ENCODE data around the gene CDC7.
A peak's percentile ranks its signal among the peaks of the same experiment; 100 is the strongest.
"Not testable (repeated sequence)": the region's sequence is repeated elsewhere in the genome, so short reads cannot be mapped to it uniquely, and the experiment has no call there.

Gene CDC7

GRCh38 chr1:91513160-91513559, 12.5 kb downstream of the CDC7 start:
- no peak for DNase-seq

DNA sequence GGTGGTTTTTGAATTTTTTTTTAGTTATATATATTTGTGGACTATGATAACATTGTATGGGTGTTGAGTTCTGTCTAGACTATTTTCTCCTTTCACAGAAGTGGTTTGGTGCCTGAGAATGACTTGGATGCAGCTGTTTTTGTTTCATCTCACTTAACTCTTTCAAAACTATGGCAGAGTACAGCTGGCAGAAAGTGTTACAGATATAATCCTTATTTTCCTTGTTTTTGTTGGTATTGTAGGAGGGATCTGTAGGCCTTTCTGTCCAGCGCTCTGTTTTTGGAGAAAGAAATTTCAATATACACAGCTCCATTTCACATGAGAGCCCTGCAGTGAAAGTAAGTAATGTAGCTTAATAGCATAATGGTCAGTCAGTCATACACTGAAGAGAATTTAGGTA, 13.1 kb downstream of the CDC7 start:
- no peak for DNase-seq

GRCh38 chr1:91515994-91516393, 15.3 kb downstream of the CDC7 start:
- DNase-seq: no peak

DNA sequence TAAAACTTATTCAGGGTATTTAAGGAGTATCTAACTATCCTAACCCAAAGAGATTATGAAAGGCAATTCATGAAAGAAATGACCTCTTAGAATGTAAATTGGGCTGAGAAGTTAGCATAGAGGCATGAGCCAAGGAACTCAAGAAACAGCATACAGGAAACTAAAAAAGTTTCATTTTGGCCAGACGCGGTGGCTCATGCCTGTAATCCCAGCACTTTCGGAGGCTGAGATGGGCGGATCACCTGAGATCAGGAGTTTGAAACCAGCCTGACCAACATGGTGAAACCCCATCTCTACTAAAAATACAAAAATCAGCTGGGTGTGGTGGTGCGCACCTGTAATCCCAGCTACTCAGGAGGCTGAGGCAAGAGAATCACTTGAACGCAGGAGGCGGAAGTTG, 16.0 kb downstream of the CDC7 start:
- DNase-seq: not testable (repeated sequence)

DNA sequence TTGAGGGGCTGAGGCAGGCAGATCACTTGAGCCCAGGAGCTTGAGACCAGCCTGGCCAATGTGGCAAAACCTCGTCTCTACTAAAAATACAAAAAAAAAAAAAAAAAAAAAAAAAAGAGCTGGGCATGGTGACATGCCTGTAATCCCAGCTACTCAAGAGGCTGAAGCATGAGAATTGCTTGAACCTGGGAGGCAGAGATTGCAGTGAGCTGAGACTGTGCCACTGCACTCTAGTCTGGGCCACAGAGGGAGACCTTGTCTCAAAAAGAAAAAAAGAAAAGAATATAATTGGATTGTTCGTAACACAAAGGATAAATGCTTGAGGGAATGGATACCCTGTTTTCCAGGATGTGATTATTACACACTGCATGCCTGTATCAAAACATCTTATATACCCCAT, 18.5 kb downstream of the CDC7 start:
- DNase-seq: not testable (repeated sequence)

DNA sequence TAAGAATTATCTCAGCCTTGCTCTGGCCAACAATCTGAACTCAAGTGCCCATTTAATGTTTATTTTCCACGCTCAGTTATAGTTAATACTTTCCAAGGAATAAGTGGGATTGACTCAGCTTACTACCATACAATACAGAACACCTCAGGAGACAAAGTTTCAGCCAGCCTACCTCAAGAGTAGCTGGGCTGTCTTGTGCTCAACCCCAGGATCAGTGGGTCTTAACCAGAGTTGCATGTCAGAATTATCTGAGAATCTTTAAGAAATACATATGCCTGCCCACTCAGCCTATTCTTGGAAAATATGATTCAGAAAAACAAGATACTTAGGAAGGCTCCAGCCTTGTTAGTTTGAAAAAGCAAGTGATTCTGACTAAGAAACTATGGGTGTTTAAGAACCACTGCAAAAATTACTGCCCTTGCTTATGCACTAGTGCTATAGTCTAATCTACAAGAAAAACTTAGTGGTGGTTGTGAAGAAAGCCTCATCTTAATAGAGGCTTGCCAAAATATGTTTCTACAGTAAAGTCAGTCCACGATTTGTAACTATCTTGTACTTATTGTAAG, 20.4 kb downstream of the CDC7 start:
- DNase-seq: no peak

GRCh38 chr1:91523482-91523881, 22.8 kb downstream of the CDC7 start:
- no peak for DNase-seq

- DNase-seq: no peak
Observed at GRCh38 chr1:91526496-91526895, 25.8 kb downstream of the CDC7 start.

GRCh38 chr1:91527266-91527765, 26.7 kb downstream of the CDC7 start:
- DNase-seq: no peak

GRCh38 chr1:91527781-91528180, 27.1 kb downstream of the CDC7 start:
- no peak for DNase-seq

DNA sequence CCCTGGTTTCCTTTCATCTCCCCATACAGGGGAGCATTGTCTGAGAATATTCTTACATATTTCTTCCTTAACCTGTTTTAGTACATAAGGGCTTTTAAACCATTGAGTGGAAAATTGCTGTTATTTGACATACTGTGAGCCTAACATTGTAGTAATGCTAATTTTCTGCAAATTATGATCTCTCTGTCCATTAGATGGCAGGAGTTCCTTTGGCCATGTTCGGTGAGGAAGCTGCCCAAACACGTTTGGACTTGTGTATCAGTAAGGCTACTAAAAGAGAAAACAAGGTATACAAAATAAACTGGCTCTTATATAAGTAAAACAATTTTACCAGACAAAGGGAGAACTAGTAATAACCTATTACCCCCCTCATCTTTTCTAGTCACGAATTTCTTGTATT, 29.2 kb downstream of the CDC7 start:
- peak; percentile 4 for DNase-seq

DNA sequence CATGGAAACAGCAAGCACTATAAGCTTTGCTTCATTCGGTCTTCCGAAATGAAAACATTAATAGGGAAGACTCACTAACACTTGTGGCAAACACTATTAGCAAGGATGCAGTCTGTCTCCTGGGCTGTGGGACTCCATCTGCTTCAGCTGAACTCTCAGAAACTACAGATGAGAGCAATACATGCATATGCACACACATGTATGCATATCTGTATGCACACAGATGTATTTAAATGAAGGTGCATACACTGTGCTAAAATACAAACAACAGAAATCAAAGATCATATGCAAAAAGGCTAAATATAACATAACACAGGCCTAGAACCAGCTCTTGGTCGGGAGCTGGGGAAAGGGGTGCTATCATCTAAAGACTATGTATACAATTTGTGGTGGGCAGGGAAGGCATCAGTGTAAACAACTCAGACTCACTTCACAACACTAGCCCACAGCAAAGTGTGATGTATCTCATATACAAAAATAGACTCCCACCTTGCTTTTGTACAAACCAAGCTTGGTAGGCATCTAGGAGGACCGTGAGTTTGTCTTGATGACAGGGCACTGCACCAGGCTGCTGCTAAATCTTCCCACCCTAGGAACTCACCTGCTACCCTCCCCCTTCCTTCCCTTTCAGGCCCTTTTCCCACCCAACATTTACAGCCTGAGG, 32.8 kb downstream of the CDC7 start:
- no peak for DNase-seq

- no peak for DNase-seq
Observed at GRCh38 chr1:91535441-91535840, 34.8 kb downstream of the CDC7 start.

DNA sequence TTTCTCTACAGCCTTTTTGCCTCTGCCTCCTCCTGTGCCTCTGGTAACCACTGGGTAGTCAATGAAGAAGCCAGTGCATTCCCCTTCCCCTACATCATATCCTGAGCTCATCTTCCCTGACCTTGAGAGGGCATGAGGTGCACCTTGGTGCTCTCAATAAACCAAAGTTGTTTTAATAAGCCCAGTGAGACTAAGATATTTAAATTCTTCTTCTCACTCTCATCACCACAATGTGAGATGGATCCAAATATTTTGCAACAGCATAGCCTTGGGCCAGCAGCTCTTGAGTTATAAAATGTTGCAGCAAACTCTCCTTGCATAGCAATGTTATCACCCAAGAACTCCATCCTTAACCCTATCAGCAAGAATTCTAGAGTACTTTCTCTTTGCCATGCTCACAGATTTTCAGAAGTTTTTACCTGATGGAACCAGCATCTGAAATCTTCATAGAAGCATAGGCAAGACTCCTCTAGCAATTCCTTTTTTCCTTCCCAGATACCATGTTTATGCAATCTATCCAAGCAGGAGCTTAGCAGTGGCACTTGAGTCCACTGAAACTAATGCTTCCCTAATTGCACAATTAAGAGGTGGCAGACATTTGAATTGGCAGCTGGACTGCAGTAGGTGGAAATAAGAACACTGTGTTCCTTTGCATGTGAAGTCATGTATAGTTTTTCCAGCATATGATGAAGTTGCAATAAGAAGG, 36.8 kb downstream of the CDC7 start:
- no peak for DNase-seq

- DNase-seq: no peak
Observed at GRCh38 chr1:91537987-91538304, 37.3 kb downstream of the CDC7 start.

DNA sequence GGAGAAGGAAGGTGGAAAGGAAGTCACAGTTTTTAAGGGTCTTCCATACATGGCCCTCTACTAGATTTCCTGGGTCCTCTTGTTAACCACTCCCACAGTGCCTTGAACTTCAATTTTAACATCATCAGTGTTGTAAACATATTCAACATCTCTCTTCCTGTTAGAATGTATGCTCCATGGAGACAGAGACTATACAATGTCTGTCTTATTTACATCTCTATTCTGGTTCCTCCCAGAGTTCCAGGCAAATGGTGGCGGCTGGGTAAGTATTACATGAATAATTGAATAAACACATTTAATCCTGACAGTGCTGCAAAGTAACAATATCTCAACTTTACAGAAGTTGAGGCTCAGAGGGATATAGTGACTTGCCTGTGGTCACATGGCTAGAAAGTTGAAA, 40.3 kb downstream of the CDC7 start:
- DNase-seq: no peak

- no peak for DNase-seq
Observed at GRCh38 chr1:91541918-91542533, 41.4 kb downstream of the CDC7 start.

GRCh38 chr1:91545506-91546300, 45.1 kb downstream of the CDC7 start:
- DNase-seq: no peak

DNA sequence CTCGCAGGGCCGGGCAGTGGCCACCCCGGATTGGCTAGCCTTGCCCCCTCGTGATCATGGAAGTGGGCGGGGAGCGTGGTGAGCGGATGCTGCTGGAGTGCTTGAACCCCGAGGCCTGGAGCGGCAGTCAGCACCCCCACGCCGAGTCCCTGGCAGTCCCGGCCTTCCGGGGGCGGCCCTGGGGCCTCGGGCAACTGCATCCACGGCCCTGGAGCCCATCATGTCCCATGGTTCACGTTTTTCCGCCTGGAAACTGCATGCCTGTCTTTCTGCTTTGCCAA, 45.6 kb downstream of the CDC7 start:
- no peak for DNase-seq

DNA sequence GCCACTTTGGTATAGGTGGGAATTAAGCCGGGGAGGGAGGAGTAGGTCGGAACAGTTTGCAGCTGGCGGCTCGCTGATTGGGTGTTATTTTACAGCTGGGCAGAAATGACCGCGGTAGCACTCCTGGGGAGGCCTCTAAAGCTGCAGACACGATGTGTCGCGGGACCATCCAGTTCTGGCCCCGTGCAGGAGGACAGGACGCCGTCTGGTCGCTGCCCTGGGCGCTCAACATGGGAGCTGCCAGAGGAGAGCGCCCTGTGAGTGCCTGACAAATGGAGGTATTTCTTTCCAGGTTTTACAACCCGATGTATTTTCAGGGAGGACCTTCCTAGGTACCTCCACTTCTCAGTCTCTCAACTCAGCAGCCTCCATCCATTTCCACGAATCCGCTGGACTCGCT, 46.2 kb downstream of the CDC7 start:
- no peak for DNase-seq

DNA sequence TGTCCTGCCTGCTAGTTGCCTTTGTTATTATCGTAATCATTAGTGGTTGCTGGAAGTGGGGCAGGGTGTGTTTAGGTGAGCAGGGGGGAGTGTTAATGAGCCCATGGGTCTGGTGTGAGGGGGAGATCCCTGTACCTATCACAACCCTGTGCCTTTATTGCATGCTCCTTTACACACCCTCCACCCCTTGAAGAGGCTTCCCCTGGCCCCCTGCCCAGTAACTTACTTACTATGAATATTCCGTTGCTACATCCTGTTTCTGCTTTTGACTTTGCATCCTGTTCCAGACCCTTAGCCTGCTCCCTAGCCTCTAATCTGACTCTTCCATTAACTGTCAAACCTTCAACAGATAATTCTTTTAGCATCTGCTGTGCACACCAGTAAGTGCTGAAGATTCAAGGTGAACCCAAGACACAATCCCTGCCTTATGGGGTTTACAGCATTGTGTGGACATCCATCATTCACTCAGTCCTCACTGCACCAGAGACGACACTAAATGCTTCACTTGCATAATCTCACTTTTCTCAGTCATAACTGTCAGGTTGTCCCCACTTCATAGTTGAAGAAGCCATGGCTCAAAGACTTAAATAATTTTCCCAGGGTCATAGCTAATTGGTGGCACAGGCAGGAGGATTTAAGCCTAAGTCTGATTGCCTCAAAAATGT, 47.9 kb downstream of the CDC7 start:
- no peak for DNase-seq

GRCh38 chr1:91549041-91549735, 48.5 kb downstream of the CDC7 start:
- no peak for DNase-seq

All from NCI-H146 (cell line).